GM18511 (cell line): ENCODE results near the gene NKRF.
A peak's percentile ranks its signal among the peaks of the same experiment; 100 is the strongest.
"Not testable (repeated sequence)": the region's sequence is repeated elsewhere in the genome, so short reads cannot be mapped to it uniquely, and the experiment has no call there.

Experiments used
- ATAC-seq: cut with Tn5 transposase; IDR thresholded peaks from one replicate; pipeline ENCODE4 v1.9.1; 2021; ENCODE audit warnings: mild to moderate bottlenecking, moderate library complexity; ENCODE audit not compliant: unreplicated experiment

NKRF gene

DNA sequence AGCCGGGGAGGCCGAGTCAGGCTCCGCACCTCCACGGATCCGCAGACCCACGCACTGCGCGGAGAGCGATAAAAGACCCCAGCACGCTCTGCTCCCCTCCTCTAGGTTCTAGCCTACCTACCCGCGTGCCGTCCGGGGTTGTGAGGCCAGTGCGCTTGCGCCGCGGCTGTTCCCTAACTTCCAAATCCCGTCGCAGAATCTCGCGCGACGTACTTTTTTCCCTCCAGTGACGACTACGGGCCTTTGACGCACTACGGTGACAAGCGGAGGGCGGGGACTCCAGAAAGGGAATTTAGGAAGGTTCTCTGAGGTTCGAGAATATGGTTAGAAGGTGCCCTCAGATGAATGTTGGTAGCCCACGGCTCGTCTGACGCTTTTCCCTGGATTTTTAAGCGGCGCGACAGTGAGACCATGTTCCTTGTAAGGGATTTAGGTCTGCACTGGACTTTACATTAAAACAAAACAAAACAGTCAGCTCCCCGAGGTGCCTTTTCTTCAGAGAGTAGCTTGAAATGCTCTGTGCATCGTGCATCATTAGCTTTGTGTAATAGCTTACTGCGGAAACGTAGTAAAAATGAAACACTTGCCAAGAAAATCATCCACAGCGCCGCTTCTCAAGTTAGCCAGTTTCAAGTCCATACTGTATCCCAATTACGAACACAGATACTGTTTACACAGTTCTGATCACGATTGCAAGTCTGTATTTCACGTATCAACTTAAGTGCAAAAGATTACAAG is at the start of gene NKRF:
Gene NKRF, minus strand, starts transcription at position 145 of the 738 bp plus-strand sequence.
- peak; percentile 78 for ATAC-seq

DNA sequence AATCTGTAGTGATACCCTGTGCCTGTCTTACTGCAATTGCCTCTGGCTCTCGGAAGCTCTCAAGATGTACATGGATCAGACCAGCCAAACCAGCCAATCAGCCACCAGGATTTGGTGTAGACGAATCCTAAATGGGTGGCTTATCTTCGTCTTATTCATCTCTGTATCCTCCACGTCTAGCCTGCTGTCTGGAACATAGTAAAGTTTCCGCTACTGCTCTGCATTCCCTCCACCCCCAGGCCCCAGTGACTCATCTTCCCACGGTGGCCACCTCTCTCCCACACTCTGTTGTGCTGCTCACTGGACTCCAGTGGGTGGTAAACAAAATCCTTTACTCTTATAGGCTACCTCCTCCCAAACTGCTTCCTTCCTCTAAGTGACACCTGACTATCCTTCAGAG is 48.9 kb upstream of the NKRF start:
- no peak for ATAC-seq

GRCh38 chrX:119654112-119654531 is 47.9 kb upstream of the NKRF start:
- no peak for ATAC-seq

GRCh38 chrX:119648421-119648775 is 42.2 kb upstream of the NKRF start:
- peak; percentile 25 for ATAC-seq

DNA sequence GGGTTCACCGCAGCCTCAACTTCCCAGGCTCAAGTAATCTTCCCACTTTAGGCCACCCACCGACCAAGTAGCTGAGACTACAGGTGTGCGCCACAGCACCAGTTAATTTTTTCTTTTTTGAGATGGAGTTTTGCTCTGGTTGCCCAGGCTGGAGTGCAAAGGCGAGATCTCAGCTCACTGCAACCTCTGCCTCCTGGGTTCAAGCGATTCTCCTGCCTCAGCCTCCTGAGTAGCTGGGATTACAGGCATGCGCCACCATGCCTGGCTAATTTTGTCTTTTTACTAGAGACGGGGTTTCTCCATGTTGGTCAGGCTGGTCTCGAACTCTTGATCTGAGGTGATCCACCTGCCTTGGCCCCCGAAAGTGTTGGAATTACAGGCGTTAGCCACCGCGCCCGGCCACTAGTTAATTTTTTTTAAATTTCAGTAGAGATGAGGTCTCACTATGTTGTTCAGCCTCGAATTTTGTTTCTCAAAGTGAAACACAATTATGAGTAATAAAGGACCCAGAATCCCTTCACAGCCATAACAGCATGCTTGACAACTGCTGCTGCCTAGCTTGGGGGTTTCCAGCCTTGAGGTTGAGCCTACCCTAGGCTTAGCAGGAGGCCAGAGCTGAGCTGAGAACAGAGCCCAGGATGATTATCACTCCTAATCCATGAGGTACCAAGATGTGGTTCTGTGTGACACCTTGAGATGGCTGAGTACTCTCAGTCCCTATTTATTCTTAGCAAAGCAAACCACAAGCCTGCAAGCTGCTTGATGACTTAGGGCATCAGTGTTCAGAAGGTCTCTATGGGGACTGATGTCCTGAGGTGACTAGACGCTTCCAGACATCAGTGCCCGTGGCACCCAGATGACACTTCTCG is 41.6 kb upstream of the NKRF start:
- ATAC-seq, result peak; percentile 95

DNA sequence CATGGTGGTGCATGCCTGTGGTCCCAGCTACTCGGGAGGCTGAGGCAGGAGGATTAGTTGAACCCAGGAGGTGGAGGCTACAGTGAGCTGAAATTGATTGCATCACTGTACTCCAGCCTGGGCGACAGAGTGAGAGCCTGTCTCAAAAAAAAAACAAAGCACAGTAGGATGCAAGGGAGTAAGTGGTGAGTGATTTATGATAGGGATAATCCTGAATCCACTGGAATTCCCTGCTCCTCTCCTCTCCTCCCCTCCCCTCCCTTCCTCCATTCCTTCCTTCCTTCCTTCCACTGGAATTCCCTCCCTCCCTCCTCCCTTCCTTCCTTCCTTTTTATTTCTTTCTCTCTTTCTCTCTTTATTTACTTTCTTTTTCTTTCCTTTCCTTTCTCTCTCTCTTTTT is 40.9 kb upstream of the NKRF start:
- no peak for ATAC-seq

DNA sequence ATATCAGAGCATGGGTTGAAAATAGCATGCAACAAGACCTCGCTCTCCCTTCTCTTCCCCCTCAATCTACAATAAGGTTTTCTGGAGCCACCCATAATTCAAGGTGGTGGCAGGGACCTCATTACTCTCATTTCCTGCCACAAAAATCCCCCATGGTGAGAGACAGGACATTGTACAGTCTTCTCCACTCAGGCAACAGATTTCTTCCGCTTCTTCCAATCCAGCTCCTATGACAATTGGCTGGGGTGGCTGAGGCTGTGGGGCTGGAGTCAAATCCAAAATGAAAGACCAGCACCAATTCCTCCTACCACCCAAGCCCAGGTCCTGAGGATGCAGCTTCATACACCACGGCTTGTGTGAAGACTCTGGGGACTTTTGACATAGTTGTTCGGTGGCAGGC is 40.3 kb upstream of the NKRF start:
- no peak for ATAC-seq

DNA sequence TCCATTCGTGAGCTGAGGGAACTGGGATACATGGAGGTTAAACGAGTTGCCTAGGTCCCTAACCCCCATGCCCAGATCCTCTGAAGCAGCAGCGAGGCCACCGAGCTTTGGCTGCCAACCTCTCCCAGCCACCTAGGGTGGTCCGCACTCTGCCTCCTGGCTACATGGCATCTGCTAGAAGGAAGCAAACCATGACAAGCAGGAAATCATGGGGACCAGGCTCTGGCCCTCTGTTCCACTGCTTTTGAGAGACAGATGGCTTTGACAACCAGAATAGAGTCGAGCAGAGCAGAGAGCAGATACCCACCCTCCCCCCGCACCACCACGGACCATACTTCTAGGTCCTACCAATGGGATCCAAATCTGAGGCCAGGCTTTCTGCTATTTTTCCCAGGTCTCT is 37.5 kb upstream of the NKRF start:
- no peak for ATAC-seq

GRCh38 chrX:119640731-119641170 is 34.5 kb upstream of the NKRF start:
- ATAC-seq, result no peak

DNA sequence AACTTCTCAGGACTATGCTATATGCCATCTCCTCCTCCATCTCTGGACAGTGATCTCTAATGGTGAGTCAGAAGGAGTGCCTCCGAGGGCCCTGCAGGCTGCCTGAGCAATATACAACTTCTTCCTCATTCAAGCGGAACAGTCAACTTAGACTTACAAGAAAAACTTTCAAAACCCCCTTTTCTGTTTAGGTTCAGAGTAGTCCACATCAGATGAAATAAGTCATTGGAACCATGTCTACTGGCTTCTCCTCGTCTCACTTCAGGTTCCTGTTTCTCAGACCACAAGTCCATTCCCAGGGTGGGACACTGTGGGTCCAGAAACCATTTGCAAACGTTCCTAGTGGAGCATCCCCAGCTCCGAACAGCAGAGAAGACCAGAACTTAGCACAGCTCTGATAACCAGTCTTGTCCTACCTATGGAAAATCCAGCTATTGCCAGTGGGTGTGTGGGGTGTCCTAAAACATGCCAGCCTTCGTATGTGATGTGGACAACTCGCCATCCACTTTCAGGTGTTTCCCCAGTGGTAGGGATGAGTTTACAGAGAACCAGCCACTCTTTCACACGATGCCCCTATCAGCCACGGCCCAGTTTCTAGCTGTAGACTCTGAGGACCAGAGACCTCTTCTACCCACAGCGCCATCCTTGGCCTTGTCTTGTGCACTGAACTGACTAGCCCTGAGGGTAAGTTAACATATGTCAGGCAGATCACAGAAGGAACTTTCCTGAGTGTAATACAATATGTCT is 32.7 kb upstream of the NKRF start:
- peak; percentile 83 for ATAC-seq

DNA sequence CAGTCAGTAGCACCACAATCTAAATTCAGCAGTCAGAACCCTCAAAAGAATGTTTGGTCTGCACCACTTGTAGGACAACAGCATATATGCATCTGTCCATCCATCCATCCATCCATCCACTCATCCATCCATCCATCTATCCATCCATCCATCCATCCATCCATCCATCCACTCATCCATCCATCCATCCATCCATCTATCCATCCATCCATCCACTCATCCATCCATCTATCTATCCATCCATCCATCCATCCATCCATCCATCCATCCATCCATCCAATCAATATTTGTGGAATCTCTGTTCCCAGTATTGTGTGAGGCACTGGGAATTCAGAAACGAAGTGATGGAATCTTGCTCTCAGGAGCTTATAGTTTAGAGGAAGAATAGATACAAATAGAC is 31.2 kb upstream of the NKRF start:
- ATAC-seq, result not testable (repeated sequence)

GRCh38 chrX:119636419-119636818 is 30.2 kb upstream of the NKRF start:
- ATAC-seq, result peak; percentile 53

DNA sequence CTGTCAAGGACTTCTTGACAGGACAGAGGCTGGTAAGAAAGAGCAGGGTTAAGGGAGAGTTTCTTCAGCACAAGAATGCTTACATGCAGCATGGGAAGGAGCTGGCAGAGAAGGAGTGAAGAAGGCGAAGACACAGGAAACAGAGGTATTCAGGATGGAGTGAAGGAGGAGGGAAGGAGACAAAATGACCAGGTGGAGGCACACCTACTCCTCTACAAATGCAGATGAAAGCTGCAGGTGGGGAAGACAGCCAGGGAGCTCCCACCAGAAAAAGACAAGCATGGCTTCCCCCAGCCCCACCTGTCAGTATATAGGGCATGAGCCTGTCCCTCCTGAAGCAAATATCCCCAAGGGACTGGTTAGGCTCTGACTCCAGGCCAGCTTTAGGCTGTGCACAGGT is 29.6 kb upstream of the NKRF start:
- ATAC-seq, result no peak

DNA sequence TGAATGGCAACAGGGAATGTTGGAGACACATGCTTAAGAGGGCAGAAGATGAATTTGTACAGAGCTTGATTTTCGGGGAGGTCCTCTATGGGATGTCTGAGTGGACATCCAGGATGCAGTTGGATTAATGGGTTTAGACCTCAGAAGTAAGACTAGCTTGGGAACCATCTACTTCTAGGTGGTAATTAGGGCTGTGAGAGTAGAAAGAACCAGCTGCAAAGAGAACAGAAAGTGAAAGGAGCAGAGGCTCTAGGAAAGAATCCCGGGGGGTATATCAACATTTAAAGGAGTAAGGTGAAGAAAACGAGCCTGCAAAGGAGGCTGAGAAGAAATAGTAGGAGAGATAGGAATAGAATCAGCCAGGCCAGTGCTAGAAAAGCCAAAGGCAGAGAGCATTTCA is 29.0 kb upstream of the NKRF start:
- ATAC-seq, result no peak

DNA sequence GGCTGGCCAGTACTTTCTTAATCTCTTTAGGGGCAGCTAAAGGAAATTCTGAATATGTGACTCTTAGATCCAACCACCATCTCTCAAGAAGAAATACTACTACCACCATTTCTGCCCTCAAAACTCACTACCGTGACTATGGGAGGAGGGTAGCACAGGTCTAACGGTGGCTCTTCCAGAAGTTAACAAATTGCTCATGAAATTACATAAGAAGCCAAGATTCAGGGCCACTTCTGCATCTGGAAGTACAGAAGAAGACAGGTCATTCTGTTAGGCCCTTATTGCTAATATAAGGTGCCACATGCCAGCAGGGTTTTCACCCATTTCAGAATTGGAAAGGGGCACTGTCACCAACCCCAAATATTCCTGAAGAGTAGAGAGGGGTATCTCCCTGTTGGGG is 19.6 kb upstream of the NKRF start:
- ATAC-seq, result no peak

DNA sequence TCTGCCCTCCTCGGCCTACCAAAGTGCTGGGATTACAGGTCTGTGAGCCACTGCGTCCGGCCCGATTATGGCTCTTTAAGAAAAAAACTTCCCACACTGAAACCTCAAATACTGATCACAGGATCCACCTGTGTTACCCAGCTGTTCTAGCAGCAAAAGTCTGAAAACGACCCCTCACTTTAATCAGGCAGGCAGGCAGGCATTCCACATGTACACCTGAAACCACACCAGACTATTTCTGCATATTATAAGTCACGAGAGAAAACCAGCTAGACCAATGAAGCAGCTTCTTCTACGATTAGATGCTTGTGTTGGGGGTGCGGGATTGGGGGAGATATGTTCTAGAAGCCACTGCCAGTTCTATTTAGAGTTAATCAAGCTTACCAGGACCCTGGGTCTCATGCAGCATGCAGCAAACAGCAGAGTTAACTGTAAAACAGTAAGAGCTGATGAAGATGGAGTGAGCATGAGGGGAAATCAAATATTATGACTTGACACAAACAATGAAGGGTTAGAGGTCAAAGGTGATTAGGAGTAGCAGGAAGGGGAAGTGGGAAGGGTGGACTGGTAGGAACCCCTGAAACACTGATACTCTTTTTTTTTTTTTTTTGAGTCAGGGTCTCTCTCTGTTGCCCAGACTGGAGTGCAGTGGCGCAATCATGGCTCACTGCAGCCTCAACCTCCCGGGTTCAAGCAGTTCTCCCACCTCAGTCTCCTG is 18.9 kb upstream of the NKRF start:
- ATAC-seq, result no peak

- ATAC-seq, result no peak
Observed at GRCh38 chrX:119624417-119624816, 18.2 kb upstream of the NKRF start.

- no peak for ATAC-seq
Observed at GRCh38 chrX:119622356-119623232, 16.4 kb upstream of the NKRF start.

DNA sequence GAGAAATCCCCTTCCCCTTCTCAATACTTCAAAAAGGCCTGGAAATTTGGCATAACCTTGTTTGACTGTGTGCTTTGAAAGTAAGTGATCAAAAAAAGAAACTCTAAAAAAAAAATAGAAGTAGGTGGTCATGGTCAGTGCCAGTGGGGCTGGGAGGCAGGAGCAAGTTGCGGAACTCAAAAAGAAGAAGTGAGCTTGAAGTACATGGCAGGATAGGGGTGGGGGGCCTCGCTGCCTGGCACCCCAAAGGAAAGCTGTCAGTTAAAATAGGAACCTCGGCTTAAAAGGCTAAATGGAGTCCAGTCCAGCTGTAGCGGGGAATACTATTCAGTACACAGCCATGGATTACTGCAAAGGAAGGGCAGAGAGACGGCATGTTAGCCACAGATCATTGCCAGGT is 12.2 kb upstream of the NKRF start:
- ATAC-seq, result peak; percentile 44
